Pancreas (tissue), 10 donors: Measurements from ENCODE around the gene HASPIN. TPM values are rescaled to one million over a fixed set of nuclear protein-coding genes. Genes with fewer than 3 reads are reported as not detected.

Experiments
- ATAC-seq, 4 donors: fragments of 200-7000 bp; cut with Tn5 transposase; one replicate each; pipeline versions ENCODE4 v1.8.0 to v1.9.1; 2020; ENCODE audit warnings: mild to moderate bottlenecking in 4 of 4, moderate library complexity in 4 of 4
- DNase-seq, 6 donors: peaks; one replicate each; pipeline ENCODE4 v3.0.0-alpha.2; 2020
- FAIRE-seq: peaks from 2 replicates; lab custom pipeline; 2012; peaks lifted over from hg19 to GRCh38; lab: Jason Lieb, UNC
- H3K27ac ChIP-seq, 4 donors: fragments of 200-600 bp; sonication (generic); 1 replicate in 3 of 4; 2 replicates in 1 of 4; pipeline versions ENCODE4 v1.5.0 to v1.8.0; 2020
- H3K27me3 ChIP-seq, 4 donors: fragments of 200-600 bp; one replicate each; pipeline ENCODE4 v1.8.0; 2021
- H3K36me3 ChIP-seq, 3 donors: fragments of 200-600 bp; sonication (generic) in 1 of 3; one replicate each; pipeline versions ENCODE4 v1.5.0 to v1.8.0; 2020 to 2021
- H3K4me1 ChIP-seq, 3 donors: fragments of 200-600 bp; one replicate each; pipeline ENCODE4 v1.8.0; 2021
- H3K4me3 ChIP-seq, 4 donors: fragments of 200-600 bp; sonication (generic) in 2 of 4; one replicate each; pipeline versions ENCODE4 v1.5.0 to v1.8.0; 2020 to 2021
- H3K9me3 ChIP-seq, 4 donors: fragments of 200-600 bp; one replicate each; pipeline ENCODE4 v1.8.0; 2021
- WGBS, 2 donors: extraction: QIAGEN DNeasy Blood & Tissue Kit; methylation state at CpG; one replicate each; pipeline ENCODE4 v1.1.7; 2013; 5-methylcytosine and 5-hydroxymethylcytosine counted together
- intact Hi-C, 3 donors: fragments of 100-400 bp; cut with DNase I; formaldehyde crosslinking; loops; one replicate each; pipeline versions ENCODE4 v1.11.1 to v1.14.2; 2022
- polyA plus RNA-seq, 2 donors: library from polyadenylated mRNA; stranded (reverse); fragments of 200-250 nt; gene quantifications; one replicate each; pipeline ENCODE4 v1.2.3, GENCODE V29; 2013
- total RNA-seq, 6 donors: library from RNA; stranded (reverse); fragmentation: NEBNext Ultra II Directional in 4 of 6; extraction: Animal tissue kit (Norgen Biotek cat#: 25700) in 4 of 6; gene quantifications; one replicate each; pipeline versions ENCODE4 v1.2.1 to v1.2.4, GENCODE V29; 2021 to 2023
- TF ChIP-seq, protein P1 (sequence below), 4 donors: fragments of 200-600 bp; sonication (generic) in 3 of 4; IDR thresholded peaks; one replicate each; pipeline versions ENCODE4 v1.5.0 to v1.8.0; 2021; ENCODE audit warnings: antibody characterized with exemption in 4 of 4
- donor health status: healthy with polysubstance abuse.
- donor health status: DM: no; HTN: no; CAD: no; lungs with moderate emphysema.
- donor health status: DM: no; HTN: no; CAD: no.
- donor health status: control.
- donor health status: control.
- donor health status: Bipolar disorder and iron deficiency.
- donor health status: DM: yes; HTN: yes; CAD: no.
- donor health status: DM: no; HTN: no; CAD: no.
- donor health status: DM: no; HTN: no; CAD: no.
- donor health status: DM: yes; HTN: yes; CAD: no.

HASPIN gene
- total and polyA plus RNA-seq, 8 donors = 0.05 to 0.31 (median 0.21) TPM; not detected in 2

DNA sequence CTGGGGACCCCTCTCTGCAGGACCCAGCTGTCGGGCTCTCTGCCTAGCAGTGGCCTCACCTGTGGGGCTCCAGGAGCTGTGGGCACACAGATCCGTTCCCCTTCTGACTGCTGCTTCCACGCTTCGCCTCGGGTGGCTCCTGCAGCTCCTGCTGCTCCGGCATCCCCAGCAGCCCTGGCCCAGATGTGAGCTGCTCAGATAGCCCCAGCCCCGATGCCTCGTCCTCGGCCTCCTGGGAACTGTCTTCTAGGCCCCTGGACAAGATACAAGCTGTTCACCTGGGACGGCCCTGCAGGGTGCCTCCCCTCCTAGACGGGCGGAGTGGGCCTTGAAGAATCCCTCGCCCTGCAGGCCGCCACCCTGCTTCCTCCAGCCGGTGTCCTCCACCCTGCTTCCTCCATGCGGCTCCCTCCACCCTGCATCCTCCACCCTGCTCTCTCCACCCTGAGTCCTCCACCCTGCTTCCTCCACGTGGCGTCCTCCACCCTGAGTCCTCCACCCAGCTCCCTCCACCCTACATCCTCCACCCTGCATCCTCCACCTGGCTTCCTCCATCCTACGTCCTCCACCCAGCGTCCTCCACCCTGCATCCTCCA is 44.1 kb upstream of the HASPIN start:
- H3K9me3 ChIP-seq = no peaks in the 10 kb centered on the region
- no peaks in the 10 kb centered on the region for H3K4me1 ChIP-seq
- FAIRE-seq (no peak), ATAC-seq (no peak), DNase-seq (no peak)
- no peak overlapping the region for H3K4me3 ChIP-seq
- TF ChIP-seq, protein P1, sequence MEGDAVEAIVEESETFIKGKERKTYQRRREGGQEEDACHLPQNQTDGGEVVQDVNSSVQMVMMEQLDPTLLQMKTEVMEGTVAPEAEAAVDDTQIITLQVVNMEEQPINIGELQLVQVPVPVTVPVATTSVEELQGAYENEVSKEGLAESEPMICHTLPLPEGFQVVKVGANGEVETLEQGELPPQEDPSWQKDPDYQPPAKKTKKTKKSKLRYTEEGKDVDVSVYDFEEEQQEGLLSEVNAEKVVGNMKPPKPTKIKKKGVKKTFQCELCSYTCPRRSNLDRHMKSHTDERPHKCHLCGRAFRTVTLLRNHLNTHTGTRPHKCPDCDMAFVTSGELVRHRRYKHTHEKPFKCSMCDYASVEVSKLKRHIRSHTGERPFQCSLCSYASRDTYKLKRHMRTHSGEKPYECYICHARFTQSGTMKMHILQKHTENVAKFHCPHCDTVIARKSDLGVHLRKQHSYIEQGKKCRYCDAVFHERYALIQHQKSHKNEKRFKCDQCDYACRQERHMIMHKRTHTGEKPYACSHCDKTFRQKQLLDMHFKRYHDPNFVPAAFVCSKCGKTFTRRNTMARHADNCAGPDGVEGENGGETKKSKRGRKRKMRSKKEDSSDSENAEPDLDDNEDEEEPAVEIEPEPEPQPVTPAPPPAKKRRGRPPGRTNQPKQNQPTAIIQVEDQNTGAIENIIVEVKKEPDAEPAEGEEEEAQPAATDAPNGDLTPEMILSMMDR (IDR thresholded peaks at IDR 0.05) = no peak
- H3K27me3 ChIP-seq = no peaks in the 10 kb centered on the region
- H3K27ac ChIP-seq = no peak overlapping the region
- H3K36me3 ChIP-seq = no peaks in the 10 kb centered on the region
- WGBS, 2 donors = 49 to 59% methylated on average over 20 of the region's 20 CpGs
- intact Hi-C loops = no loop called here

DNA sequence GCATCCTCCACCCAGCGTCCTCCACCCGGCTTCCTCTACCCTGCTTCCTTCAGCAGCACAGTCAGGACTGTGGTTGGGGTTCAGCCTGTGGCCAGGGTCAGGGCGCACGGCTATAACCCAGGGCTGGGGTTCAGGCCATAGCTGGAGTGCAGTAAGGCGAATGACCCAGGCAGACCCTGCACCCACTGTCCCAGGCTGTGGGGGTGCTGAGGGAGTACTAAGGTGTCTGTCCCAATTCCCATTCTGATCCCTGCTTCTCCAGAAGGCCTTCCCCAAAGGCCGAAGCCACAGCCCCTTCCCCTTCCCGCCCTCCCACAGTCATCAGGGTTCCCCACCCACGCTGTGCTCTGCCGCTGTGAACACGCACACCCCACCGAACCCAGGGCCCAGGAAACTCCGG is 42.6 kb upstream of the HASPIN start:
- Histone ChIP-seq H3K27me3 (no peaks in the 10 kb centered on the region), H3K27ac (no peak overlapping the region), H3K9me3 (no peaks in the 10 kb centered on the region), H3K4me1 (no peaks in the 10 kb centered on the region), H3K36me3 (no peaks in the 10 kb centered on the region), H3K4me3 (no peak overlapping the region)
- no peak for FAIRE-seq
- no peak for DNase-seq
- WGBS, 2 donors = 60 to 71% methylated on average over 12 of the region's 12 CpGs
- TF ChIP-seq, protein P1 (IDR thresholded peaks at IDR 0.05) = no peak
- intact Hi-C loops = no loop called here
- ATAC-seq = no peak

DNA sequence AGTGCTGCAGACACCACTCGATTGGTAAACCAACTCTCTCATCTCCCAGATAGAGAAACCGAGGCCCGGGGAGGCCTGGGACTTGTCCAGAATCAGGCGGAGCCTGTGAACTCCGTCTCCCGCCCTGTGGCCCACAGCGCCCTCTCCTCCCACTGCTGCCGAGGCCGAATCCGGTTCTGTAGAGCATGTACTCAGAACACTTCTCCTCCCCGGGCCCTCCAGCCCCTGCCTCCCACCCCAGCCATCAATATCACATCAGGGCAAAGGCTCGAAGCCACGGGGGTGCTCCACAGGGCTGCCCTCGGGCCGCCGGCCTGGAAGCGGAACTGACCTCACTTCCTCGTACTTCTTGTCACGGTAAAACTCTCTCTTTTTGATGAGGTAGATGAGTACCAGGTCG is 42.1 kb upstream of the HASPIN start:
- Histone ChIP-seq H3K4me1 (no peaks in the 10 kb centered on the region), H3K36me3 (no peaks in the 10 kb centered on the region), H3K27me3 (no peaks in the 10 kb centered on the region), H3K4me3 (no peak overlapping the region), H3K27ac (no peak overlapping the region), H3K9me3 (no peaks in the 10 kb centered on the region)
- 55 to 63% methylated on average over 20 of the region's 20 CpGs for WGBS, 2 donors
- DNase-seq = no peak
- no peak for FAIRE-seq
- TF ChIP-seq, protein P1 (IDR thresholded peaks at IDR 0.05) = no peak
- ATAC-seq = no peak
- intact Hi-C loops = no loop called here

DNA sequence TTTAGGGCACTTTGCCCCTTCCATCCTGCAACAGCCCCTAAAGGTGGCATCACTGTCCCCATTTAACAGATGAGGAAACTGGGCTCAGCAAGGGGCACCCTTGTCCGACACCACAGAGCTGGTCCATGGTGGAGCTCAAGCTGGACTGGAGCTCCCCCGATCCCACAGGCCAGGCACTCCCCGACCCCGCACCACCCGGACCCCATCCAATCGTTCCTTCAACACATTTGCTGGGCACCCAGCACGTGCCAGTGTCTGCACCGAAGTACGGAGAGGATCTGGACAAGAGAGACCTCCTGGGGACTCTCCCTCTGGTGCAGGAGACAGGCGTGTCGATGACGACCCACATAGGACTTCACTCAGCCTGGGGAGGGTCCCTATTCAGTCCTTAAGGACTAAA is 41.7 kb upstream of the HASPIN start:
- no peak overlapping the region for H3K27ac ChIP-seq
- no peaks in the 10 kb centered on the region for H3K4me1 ChIP-seq
- H3K36me3 ChIP-seq = no peaks in the 10 kb centered on the region
- H3K27me3 ChIP-seq = no peaks in the 10 kb centered on the region
- no peaks in the 10 kb centered on the region for H3K9me3 ChIP-seq
- TF ChIP-seq, protein P1 (IDR thresholded peaks at IDR 0.05) = no peak
- intact Hi-C loops = no loop called here
- no peak for FAIRE-seq
- H3K4me3 ChIP-seq = no peak overlapping the region
- WGBS, 2 donors = 61 to 76% methylated on average over 12 of the region's 12 CpGs
- no peak for ATAC-seq
- no peak for DNase-seq

- Histone ChIP-seq H3K4me1 (no peaks in the 10 kb centered on the region), H3K27ac (no peak overlapping the region), H3K27me3 (no peaks in the 10 kb centered on the region), H3K9me3 (no peaks in the 10 kb centered on the region), H3K4me3 (no peak overlapping the region), H3K36me3 (no peaks in the 10 kb centered on the region)
- ATAC-seq (peak in 3 of 4 donors; percentile 88 to 93 (median 88)), FAIRE-seq (no peak), DNase-seq (peak in 1 of 6 donors; percentile 33)
- TF ChIP-seq, protein P1 (IDR thresholded peaks at IDR 0.05) = peak; percentile 79 to 86 (median 82)
- intact Hi-C loops = no loop called here
- 27 to 30% methylated on average over 10 of the region's 10 CpGs for WGBS, 2 donors
Measured at GRCh38 chr17:3683054-3683511, 40.6 kb upstream of the HASPIN start.
